Measurements from ENCODE around the gene LDB1. TPM values are rescaled to one million over a fixed set of nuclear protein-coding genes. Genes with fewer than 3 reads are reported as not detected.

The LDB1 gene
- polyA plus RNA-seq, 5 donors = 135 to 186 (median 147) TPM

DNA sequence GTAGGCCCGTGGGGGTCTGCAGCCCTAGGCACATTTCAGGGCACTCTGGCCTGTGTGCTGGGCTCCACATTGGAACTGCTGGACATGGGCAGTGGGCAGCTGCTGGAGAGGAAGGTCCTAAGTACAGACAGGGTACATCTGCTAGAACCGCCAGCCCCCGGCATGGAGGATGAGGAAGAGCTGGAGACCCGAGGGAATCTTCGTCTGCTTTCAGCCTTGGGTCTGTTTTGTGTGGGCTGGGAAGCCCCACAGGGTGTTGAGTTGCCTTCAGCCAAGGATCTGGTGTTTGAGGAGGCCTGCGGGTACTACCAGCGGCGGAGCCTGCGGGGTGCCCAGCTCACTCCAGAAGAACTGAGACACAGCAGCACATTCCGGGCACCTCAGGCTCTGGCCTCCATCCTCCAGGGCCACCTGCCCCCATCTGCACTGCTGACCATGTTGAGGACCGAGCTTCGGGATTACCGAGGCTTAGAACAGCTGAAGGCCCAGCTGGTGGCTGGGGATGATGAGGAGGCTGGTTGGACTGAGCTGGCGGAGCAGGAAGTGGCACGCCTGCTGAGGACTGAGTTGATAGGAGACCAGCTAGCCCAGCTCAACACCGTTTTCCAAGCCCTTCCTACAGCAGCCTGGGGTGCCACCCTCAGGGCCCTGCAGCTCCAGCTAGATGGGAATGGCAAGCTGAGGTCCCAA lies 53.6 kb downstream of the LDB1 start:
- no peak for DNase-seq

DNA sequence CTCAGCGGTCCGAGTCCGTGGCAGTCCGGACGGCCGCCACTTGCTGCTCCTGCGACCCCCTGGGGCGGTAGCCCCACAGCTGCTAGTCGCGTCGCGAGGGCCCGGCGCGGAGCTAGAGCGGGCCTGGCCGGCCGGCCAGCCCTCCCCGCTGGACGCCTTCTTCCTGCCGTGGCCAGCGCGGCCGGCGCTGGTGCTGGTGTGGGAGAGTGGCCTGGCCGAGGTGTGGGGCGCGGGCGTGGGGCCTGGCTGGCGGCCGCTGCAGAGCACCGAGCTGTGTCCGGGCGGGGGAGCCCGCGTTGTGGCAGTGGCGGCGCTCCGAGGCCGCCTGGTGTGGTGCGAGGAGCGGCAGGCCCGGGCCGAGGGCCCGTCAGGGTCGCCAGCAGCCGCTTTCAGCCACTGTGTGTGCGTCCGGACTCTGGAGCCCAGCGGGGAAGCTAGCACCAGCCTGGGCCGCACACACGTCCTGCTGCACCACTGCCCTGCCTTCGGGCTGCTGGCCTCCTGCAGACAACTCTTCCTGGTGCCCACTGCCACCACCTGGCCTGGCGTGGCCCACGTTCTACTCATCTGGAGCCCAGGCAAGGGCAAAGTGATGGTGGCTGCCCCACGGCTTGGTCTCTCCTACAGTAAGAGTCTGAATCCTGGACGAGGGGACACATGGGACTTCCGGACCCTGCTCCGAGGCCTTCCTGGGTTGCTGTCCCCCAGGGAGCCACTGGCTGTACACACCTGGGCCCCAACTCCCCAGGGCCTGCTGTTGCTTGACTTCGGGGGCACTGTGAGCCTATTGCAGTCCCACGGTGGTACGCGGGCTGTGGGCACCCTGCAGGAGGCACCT lies 54.4 kb downstream of the LDB1 start:
- DNase-seq = peak; percentile 9 to 14

DNA sequence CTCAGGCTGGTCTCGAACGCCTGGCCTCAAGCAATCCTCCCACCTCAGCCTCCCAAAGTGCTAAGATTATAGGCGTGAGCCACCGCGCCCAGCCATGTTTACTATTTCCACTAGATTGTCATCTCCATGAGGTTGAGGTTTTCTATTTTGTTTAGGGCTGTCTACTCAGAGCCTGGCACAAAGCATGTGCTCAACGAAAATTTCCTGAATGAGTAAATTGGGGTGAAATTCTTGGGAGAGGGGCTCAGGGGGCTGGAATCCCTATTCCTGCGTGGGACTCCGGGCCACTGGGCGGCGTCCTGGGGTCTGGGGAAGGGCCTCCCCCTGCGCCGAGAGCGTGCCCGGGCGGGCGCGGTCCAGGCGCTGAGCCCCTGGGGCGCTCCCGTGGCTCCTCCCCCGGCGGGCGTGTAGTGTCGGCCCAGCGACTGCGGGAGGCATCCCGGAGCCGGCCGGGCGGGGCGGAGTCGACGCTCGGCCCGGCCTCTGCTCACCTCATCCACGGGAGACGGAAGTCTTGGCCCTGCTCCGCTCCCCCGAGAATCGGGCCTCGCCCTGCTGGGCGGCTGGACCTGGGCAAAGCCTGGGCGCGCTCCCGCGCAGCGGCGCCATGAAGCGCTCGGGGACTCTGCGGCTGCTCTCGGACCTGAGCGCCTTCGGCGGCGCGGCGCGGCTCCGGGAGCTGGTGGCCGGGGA lies 55.2 kb downstream of the LDB1 start, which contains the start of gene HPS6:
Gene HPS6 (plus strand): TSS at position 482 of the 693 bp plus-strand sequence. CDS start 126 bp downstream, at position 608.
- DNase-seq = peak; percentile 86 to 89

DNA sequence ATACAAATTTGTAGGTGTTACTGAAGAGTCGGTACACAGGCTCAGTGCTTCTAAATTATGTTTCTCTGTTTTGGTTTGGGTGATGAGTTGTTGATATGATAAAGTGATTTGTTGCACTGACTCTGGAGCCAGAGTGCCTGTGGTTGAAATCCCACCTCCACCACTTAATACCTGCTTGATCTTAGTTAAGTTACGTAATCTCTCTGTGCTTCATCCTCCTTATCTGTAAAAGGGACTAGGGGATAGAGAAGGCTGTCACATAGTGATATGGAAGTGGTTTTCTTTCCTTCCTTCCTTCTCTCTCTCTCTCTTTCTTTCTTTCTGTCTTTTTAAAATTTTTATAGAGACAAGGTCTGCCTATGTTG lies 55.7 kb downstream of the LDB1 start:
- DNase-seq = no peak

DNA sequence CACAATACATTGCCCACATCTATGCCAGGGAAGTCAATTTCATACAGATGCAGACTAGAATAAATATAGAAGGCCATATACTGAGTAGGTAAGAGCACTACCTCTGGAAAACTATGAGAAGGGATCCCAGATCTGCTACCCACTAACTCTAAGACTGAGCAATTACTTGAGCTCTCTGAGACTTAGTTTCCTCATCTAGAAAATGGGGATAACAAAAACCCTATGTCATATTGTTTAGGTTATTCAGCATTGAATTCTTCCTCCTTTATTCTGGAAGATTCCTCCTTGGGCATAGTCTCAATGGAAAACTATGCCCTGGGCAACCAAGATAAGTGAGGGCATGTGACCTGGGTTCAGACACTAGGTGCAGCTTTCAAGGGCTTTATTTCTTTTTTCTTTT lies 60.2 kb downstream of the LDB1 start:
- no peak for DNase-seq

Other genes with a start within 250 kb of the LDB1 start
- 10 to 100 TPM; 20.3 to 23.8 (median 21.8) TPM for gene ARMH3, start 64.2 kb downstream of the LDB1 start, polyA plus RNA-seq (ENCODE audit: insufficient read depth in 1 of 5, insufficient read length in 5 of 5, low replicate concordance in 1 of 5)
- gene HPS6, start 55.0 kb downstream of the LDB1 start, polyA plus RNA-seq (ENCODE audit: insufficient read depth in 1 of 5, insufficient read length in 5 of 5, low replicate concordance in 1 of 5) = 10 to 100 TPM in 2 of 5 donors, 1 to 10 TPM in 3; 7.8 to 14.0 (median 9.7) TPM
- gene PPRC1, start 12.7 kb upstream of the LDB1 start, polyA plus RNA-seq (ENCODE audit: insufficient read depth in 1 of 5, insufficient read length in 5 of 5, low replicate concordance in 1 of 5) = 10 to 100 TPM; 33.7 to 48.3 (median 40.6) TPM
- gene NOLC1, start 32.0 kb upstream of the LDB1 start, polyA plus RNA-seq (ENCODE audit: insufficient read depth in 1 of 5, insufficient read length in 5 of 5, low replicate concordance in 1 of 5) = 10 to 100 TPM; 78.3 to 85.5 (median 82.3) TPM
- under 1 TPM; 0.42 to 0.74 (median 0.47) TPM for gene ELOVL3, start 105.9 kb upstream of the LDB1 start, polyA plus RNA-seq (ENCODE audit: insufficient read depth in 1 of 5, insufficient read length in 5 of 5, low replicate concordance in 1 of 5)
- gene PITX3, start 121.1 kb upstream of the LDB1 start, polyA plus RNA-seq (ENCODE audit: insufficient read depth in 1 of 5, insufficient read length in 5 of 5, low replicate concordance in 1 of 5) = 1 to 10 TPM in 1 of 5 donors, under 1 TPM in 3, not detected in 1; 0.21 to 2.3 (median 0.52) TPM
- 10 to 100 TPM; 38.8 to 48.0 (median 44.6) TPM for gene GBF1, start 125.2 kb upstream of the LDB1 start, polyA plus RNA-seq (ENCODE audit: insufficient read depth in 1 of 5, insufficient read length in 5 of 5, low replicate concordance in 1 of 5)

Measured in right lung (tissue), 5 donors.